HepG2 (cell line): ENCODE results near the gene INTS12. TPM values are rescaled to one million over a fixed set of nuclear protein-coding genes. Genes with fewer than 3 reads are reported as not detected.
A peak's percentile ranks its signal among the peaks of the same experiment; 100 is the strongest.

Experiments
- CBX2 ChIP-seq, 2 experiments: fragments of 200-600 bp in 1 of 2; sonication (generic); formaldehyde crosslinking in 1 of 2; IDR thresholded peaks; 2 replicates each; pipeline versions ENCODE4 v1.7.0 to v1.8.1; 2018 to 2022; ENCODE audit warnings: low read depth in 2 of 2, low read length in 1 of 2, mild to moderate bottlenecking in 1 of 2, missing genetic modification reagents in 1 of 2
- FOSL1 ChIP-seq: sonication (generic); formaldehyde crosslinking; IDR thresholded peaks from 2 replicates; pipeline ENCODE4 v1.9.0; 2021; ENCODE audit warnings: missing genetic modification reagents, borderline replicate concordance
- KDM3A ChIP-seq: IDR thresholded peaks from 2 replicates; pipeline ENCODE4 v1.6.1; 2018; ENCODE audit warnings: low read depth, missing compliant biosample characterization
- KDM4B ChIP-seq: sonication (generic); formaldehyde crosslinking; IDR thresholded peaks from 2 replicates; pipeline ENCODE4 v1.4.0; 2020; ENCODE audit warnings: missing genetic modification reagents
- NFE2L2 ChIP-seq: fragments of 150-350 bp; IDR thresholded peaks from 2 replicates; pipeline ENCODE4 v1.6.1; 2014; ENCODE audit warnings: low read length
- NR2F6 ChIP-seq, 2 experiments: IDR thresholded peaks; 2 replicates each; pipeline ENCODE4 v1.6.1; 2016; ENCODE audit warnings: antibody characterized with exemption in 1 of 2, mild to moderate bottlenecking in 1 of 2
- NR3C1 ChIP-seq: sonication (generic); formaldehyde crosslinking; IDR thresholded peaks from 2 replicates; pipeline ENCODE4 v1.4.0; 2020; ENCODE audit warnings: missing genetic modification reagents
- PLRG1 ChIP-seq: fragments of 450-650 bp; conservative IDR thresholded peaks from 2 replicates; pipeline ENCODE4 v1.6.1; 2016
- POLR2A ChIP-seq, 2 experiments: IDR thresholded peaks; 2 replicates each; pipeline ENCODE4 v1.6.1; 2011; ENCODE audit warnings: low read depth in 2 of 2, low read length in 2 of 2, mild to moderate bottlenecking in 1 of 2, moderate library complexity in 1 of 2; ENCODE audit not compliant: insufficient read depth in 1 of 2
- TBX3 ChIP-seq: fragments of 450-650 bp; IDR thresholded peaks from 2 replicates; pipeline ENCODE4 v1.6.1; 2017; ENCODE audit warnings: antibody characterized with exemption, mild to moderate bottlenecking, inconsistent platforms, borderline replicate concordance
- ZMAT3 ChIP-seq: sonication (generic); formaldehyde crosslinking; conservative IDR thresholded peaks from 2 replicates; pipeline ENCODE4 v1.7.0; 2021; ENCODE audit warnings: missing genetic modification reagents
- ZNF564 ChIP-seq: sonication (generic); formaldehyde crosslinking; IDR thresholded peaks from 2 replicates; pipeline ENCODE4 v1.8.1; 2023; ENCODE audit warnings: mild to moderate bottlenecking, missing genetic modification reagents
- polyA plus RNA-seq, 8 experiments: library from polyadenylated mRNA; depleted of rRNA in 3 of 8; stranded (reverse) in 7 of 8; unstranded in 1 of 8; fragments of >200 nt; fragmentation: Illumina TruSeq in 4 of 8; extraction: Trizol in 4 of 8; gene quantifications; 2 replicates each; pipeline versions ENCODE4 v1.2.1 to v1.2.3, GENCODE V29; 2011 to 2016; ENCODE audit warnings: low read depth in 4 of 8, missing spikeins in 1 of 8, mixed read lengths in 1 of 8; ENCODE audit not compliant: insufficient read depth in 1 of 8
- total RNA-seq, 5 experiments: library from RNA; depleted of rRNA; stranded (reverse); fragments of >200 nt; fragmentation: Illumina TruSeq; extraction: Trizol; gene quantifications; 2 replicates each; pipeline ENCODE4 v1.2.3, GENCODE V29; 2016; ENCODE audit warnings: low read depth in 1 of 5
- TF ChIP-seq, protein P1 (sequence below): sonication (generic); formaldehyde crosslinking; IDR thresholded peaks from 2 replicates; pipeline ENCODE4 v1.5.0; 2020; ENCODE audit warnings: mild to moderate bottlenecking, missing genetic modification reagents, moderate library complexity
- TF ChIP-seq, protein P2 (sequence below), 2 experiments: fragments of 450-650 bp in 1 of 2; sonication (generic) in 1 of 2; formaldehyde crosslinking in 1 of 2; IDR thresholded peaks; 2 replicates each; pipeline versions ENCODE4 v1.6.1 to v1.8.0; 2016 to 2022; ENCODE audit warnings: antibody characterized with exemption in 1 of 2, mild to moderate bottlenecking in 1 of 2, missing genetic modification reagents in 1 of 2
- TF ChIP-seq, protein P3 (sequence below): IDR thresholded peaks from 2 replicates; pipeline ENCODE4 v1.6.1; 2016; ENCODE audit warnings: low read depth, missing genetic modification reagents, missing compliant biosample characterization

Gene INTS12
- total and polyA plus RNA-seq, 2 of the 13 experiments (the other 11 are each of a cell fraction or from before 2014, with no cell fraction given): 20.2 to 21.1 TPM

DNA sequence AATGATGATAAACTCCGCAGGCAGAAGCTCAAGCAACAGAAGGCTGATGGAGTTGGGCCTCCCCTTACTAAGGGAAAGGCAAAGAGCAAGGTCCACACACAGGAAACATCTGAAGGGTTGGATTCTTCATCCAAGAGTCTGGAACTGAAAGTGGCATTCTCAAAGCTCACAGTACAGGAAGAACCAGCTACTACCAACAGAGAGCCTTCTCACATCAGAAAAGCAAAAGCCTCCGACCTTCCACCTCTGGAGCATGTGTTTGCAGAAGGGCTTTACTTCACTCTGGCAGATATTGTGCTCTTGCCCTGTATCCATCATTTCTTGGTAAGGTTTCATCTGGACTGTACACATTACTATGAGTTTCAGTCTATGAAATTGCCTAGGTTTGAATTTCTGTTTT, 10.7 kb upstream of the INTS12 start (continued):
- TF ChIP-seq, protein P1, sequence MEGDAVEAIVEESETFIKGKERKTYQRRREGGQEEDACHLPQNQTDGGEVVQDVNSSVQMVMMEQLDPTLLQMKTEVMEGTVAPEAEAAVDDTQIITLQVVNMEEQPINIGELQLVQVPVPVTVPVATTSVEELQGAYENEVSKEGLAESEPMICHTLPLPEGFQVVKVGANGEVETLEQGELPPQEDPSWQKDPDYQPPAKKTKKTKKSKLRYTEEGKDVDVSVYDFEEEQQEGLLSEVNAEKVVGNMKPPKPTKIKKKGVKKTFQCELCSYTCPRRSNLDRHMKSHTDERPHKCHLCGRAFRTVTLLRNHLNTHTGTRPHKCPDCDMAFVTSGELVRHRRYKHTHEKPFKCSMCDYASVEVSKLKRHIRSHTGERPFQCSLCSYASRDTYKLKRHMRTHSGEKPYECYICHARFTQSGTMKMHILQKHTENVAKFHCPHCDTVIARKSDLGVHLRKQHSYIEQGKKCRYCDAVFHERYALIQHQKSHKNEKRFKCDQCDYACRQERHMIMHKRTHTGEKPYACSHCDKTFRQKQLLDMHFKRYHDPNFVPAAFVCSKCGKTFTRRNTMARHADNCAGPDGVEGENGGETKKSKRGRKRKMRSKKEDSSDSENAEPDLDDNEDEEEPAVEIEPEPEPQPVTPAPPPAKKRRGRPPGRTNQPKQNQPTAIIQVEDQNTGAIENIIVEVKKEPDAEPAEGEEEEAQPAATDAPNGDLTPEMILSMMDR (CRISPR knock-in tag): peak; percentile 50
- TF ChIP-seq TBX3 (no peak), NFE2L2 (no peak), ZNF564 (CRISPR knock-in tag) (no peak), PLRG1 (no peak), KDM3A (CRISPR knock-in tag) (no peak), NR3C1 (no peak), NR2F6 (IDR thresholded peaks at IDR 0.05) (peak; percentile 66), NR2F6 (CRISPR knock-in tag; IDR thresholded peaks at IDR 0.05) (peak; percentile 47), KDM4B (CRISPR knock-in tag) (no peak), FOSL1 (no peak), POLR2A (IDR thresholded peaks at IDR 0.05; ENCODE audit: insufficient read depth in 1 of 2, low read depth in 2 of 2, low read length in 2 of 2) (no peak), CBX2 (IDR thresholded peaks at IDR 0.05; ENCODE audit: low read depth, low read length) (no peak), CBX2 (CRISPR knock-in tag; IDR thresholded peaks at IDR 0.05; ENCODE audit: low read depth) (no peak), ZMAT3 (CRISPR knock-in tag) (no peak)
- TF ChIP-seq, protein P2, sequence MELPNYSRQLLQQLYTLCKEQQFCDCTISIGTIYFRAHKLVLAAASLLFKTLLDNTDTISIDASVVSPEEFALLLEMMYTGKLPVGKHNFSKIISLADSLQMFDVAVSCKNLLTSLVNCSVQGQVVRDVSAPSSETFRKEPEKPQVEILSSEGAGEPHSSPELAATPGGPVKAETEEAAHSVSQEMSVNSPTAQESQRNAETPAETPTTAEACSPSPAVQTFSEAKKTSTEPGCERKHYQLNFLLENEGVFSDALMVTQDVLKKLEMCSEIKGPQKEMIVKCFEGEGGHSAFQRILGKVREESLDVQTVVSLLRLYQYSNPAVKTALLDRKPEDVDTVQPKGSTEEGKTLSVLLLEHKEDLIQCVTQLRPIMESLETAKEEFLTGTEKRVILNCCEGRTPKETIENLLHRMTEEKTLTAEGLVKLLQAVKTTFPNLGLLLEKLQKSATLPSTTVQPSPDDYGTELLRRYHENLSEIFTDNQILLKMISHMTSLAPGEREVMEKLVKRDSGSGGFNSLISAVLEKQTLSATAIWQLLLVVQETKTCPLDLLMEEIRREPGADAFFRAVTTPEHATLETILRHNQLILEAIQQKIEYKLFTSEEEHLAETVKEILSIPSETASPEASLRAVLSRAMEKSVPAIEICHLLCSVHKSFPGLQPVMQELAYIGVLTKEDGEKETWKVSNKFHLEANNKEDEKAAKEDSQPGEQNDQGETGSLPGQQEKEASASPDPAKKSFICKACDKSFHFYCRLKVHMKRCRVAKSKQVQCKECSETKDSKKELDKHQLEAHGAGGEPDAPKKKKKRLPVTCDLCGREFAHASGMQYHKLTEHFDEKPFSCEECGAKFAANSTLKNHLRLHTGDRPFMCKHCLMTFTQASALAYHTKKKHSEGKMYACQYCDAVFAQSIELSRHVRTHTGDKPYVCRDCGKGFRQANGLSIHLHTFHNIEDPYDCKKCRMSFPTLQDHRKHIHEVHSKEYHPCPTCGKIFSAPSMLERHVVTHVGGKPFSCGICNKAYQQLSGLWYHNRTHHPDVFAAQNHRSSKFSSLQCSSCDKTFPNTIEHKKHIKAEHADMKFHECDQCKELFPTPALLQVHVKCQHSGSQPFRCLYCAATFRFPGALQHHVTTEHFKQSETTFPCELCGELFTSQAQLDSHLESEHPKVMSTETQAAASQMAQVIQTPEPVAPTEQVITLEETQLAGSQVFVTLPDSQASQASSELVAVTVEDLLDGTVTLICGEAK (IDR thresholded peaks at IDR 0.05): no peak
- TF ChIP-seq, protein P2 (CRISPR knock-in tag; IDR thresholded peaks at IDR 0.05): no peak
- TF ChIP-seq, protein P3, sequence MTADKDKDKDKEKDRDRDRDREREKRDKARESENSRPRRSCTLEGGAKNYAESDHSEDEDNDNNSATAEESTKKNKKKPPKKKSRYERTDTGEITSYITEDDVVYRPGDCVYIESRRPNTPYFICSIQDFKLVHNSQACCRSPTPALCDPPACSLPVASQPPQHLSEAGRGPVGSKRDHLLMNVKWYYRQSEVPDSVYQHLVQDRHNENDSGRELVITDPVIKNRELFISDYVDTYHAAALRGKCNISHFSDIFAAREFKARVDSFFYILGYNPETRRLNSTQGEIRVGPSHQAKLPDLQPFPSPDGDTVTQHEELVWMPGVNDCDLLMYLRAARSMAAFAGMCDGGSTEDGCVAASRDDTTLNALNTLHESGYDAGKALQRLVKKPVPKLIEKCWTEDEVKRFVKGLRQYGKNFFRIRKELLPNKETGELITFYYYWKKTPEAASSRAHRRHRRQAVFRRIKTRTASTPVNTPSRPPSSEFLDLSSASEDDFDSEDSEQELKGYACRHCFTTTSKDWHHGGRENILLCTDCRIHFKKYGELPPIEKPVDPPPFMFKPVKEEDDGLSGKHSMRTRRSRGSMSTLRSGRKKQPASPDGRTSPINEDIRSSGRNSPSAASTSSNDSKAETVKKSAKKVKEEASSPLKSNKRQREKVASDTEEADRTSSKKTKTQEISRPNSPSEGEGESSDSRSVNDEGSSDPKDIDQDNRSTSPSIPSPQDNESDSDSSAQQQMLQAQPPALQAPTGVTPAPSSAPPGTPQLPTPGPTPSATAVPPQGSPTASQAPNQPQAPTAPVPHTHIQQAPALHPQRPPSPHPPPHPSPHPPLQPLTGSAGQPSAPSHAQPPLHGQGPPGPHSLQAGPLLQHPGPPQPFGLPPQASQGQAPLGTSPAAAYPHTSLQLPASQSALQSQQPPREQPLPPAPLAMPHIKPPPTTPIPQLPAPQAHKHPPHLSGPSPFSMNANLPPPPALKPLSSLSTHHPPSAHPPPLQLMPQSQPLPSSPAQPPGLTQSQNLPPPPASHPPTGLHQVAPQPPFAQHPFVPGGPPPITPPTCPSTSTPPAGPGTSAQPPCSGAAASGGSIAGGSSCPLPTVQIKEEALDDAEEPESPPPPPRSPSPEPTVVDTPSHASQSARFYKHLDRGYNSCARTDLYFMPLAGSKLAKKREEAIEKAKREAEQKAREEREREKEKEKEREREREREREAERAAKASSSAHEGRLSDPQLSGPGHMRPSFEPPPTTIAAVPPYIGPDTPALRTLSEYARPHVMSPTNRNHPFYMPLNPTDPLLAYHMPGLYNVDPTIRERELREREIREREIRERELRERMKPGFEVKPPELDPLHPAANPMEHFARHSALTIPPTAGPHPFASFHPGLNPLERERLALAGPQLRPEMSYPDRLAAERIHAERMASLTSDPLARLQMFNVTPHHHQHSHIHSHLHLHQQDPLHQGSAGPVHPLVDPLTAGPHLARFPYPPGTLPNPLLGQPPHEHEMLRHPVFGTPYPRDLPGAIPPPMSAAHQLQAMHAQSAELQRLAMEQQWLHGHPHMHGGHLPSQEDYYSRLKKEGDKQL (CRISPR knock-in tag): no peak
